OCI-LY1 (cell line): ENCODE measurements around the gene TMEM100.

Experiments used
- H2AFZ ChIP-seq: fragments of 200-600 bp; sonication (generic), shearing (Covaris generic); 2 replicates; pipeline ENCODE4 v1.6.0; 2014; ENCODE audit warnings: antibody characterized with exemption, mild to moderate bottlenecking, low read length
- H3F3A ChIP-seq: fragments of 200-600 bp; sonication (generic), shearing (Covaris generic); 2 replicates; pipeline ENCODE4 v1.6.0; 2014; ENCODE audit warnings: mild to moderate bottlenecking, antibody characterized with exemption, low read length, moderate library complexity; ENCODE audit not compliant: insufficient read depth
- H3K27ac ChIP-seq: fragments of 200-600 bp; sonication (generic); 2 replicates; pipeline ENCODE4 v1.5.1; 2014; ENCODE audit warnings: low read length, mixed run types, mild to moderate bottlenecking, low read depth; ENCODE audit not compliant: poor library complexity, severe bottlenecking
- H3K27me3 ChIP-seq: fragments of 200-600 bp; sonication (generic); 2 replicates; pipeline ENCODE4 v1.6.0; 2014; ENCODE audit warnings: antibody characterized with exemption, mild to moderate bottlenecking, low read length, moderate library complexity; ENCODE audit not compliant: insufficient read depth
- H3K36me3 ChIP-seq: fragments of 200-600 bp; sonication (generic); 2 replicates; pipeline ENCODE4 v1.6.1; 2014; ENCODE audit warnings: mild to moderate bottlenecking, antibody characterized with exemption, low read length, moderate library complexity, mixed read lengths; ENCODE audit not compliant: insufficient read depth
- H3K4me1 ChIP-seq: fragments of 200-600 bp; sonication (generic); 2 replicates; pipeline ENCODE4 v1.5.1; 2014; ENCODE audit warnings: mild to moderate bottlenecking, low read length, moderate library complexity; ENCODE audit not compliant: insufficient read depth, severe bottlenecking
- H3K4me2 ChIP-seq: fragments of 200-600 bp; sonication (generic), shearing (Covaris generic); 2 replicates; pipeline ENCODE4 v1.6.1; 2014; ENCODE audit warnings: low read length
- H3K4me3 ChIP-seq: fragments of 200-600 bp; sonication (generic); 2 replicates; pipeline ENCODE4 v1.5.1; 2014; ENCODE audit warnings: low read length, low read depth, mild to moderate bottlenecking, mixed read lengths; ENCODE audit not compliant: poor library complexity, severe bottlenecking
- H3K79me2 ChIP-seq: fragments of 200-600 bp; shearing (Covaris generic); 2 replicates; pipeline ENCODE4 v1.6.1; 2016; ENCODE audit warnings: mixed run types, low read length, mixed read lengths; ENCODE audit not compliant: insufficient read depth
- H3K9ac ChIP-seq: fragments of 200-600 bp; sonication (generic), shearing (Covaris generic); 2 replicates; pipeline ENCODE4 v1.6.1; 2014; ENCODE audit warnings: mild to moderate bottlenecking, low read length, mixed read lengths
- H3K9me2 ChIP-seq: fragments of 200-600 bp; sonication (generic), shearing (Covaris generic); 2 replicates; pipeline ENCODE4 v1.6.1; 2014; ENCODE audit warnings: low read depth, mild to moderate bottlenecking, low read length, mixed read lengths
- H3K9me3 ChIP-seq: fragments of 200-600 bp; shearing (Covaris generic); 2 replicates; pipeline ENCODE4 v1.6.1; 2014; ENCODE audit warnings: low read length, mixed read lengths
- H4K20me1 ChIP-seq: fragments of 200-600 bp; sonication (generic), shearing (Covaris generic); 2 replicates; pipeline ENCODE4 v1.6.0; 2016; ENCODE audit warnings: mild to moderate bottlenecking, low read length; ENCODE audit not compliant: insufficient read depth
- CTCF ChIP-seq: fragments of 200-600 bp; sonication (generic), shearing (Covaris generic); IDR thresholded peaks from 2 replicates; pipeline ENCODE4 v1.5.1; 2017; ENCODE audit warnings: mild to moderate bottlenecking, antibody characterized with exemption, low read length, moderate library complexity, mixed read lengths
- EZH2 ChIP-seq: fragments of 200-600 bp; sonication (generic), shearing (Covaris generic); IDR thresholded peaks from 2 replicates; pipeline ENCODE4 v1.8.0; 2017; ENCODE audit warnings: borderline replicate concordance, mixed run types, mild to moderate bottlenecking, antibody characterized with exemption, low read length, moderate library complexity, mixed read lengths

TMEM100 gene

GRCh38 chr17:55722016-55722736, 488 bp downstream of the TMEM100 start:
- Histone ChIP-seq H3K79me2 (no peaks in the 10 kb centered on the region), H3K27ac (no peak overlapping the region), H3K9me3 (no peaks in the 10 kb centered on the region), H3K36me3 (no peaks in the 10 kb centered on the region), H3K4me1 (no peaks in the 10 kb centered on the region), H3F3A (no peaks in the 10 kb centered on the region), H3K27me3 (no peaks in the 10 kb centered on the region), H3K9me2 (no peaks in the 10 kb centered on the region), H3K4me2 (no peak overlapping the region), H3K4me3 (no peak overlapping the region), H3K9ac (no peak overlapping the region), H4K20me1 (no peaks in the 10 kb centered on the region), H2AFZ (no peak overlapping the region)
- TF ChIP-seq EZH2 (no peak), CTCF (no peak)

- Histone ChIP-seq H3K4me3 (no peak overlapping the region), H4K20me1 (no peaks in the 10 kb centered on the region), H3K9me2 (no peaks in the 10 kb centered on the region), H3K79me2 (no peaks in the 10 kb centered on the region), H3K4me2 (no peak overlapping the region), H3K4me1 (no peaks in the 10 kb centered on the region), H3K9me3 (no peaks in the 10 kb centered on the region), H3K36me3 (no peaks in the 10 kb centered on the region), H3K27me3 (no peaks in the 10 kb centered on the region), H3K27ac (no peak overlapping the region), H2AFZ (no peak overlapping the region), H3F3A (no peaks in the 10 kb centered on the region), H3K9ac (no peak overlapping the region)
- TF ChIP-seq CTCF (no peak), EZH2 (no peak)
Observed at GRCh38 chr17:55720919-55721836, 1.5 kb downstream of the TMEM100 start.

- H3K9ac ChIP-seq: no peak overlapping the region
- H3K36me3 ChIP-seq: no peaks in the 10 kb centered on the region
- no peaks in the 10 kb centered on the region for H4K20me1 ChIP-seq
- no peak overlapping the region for H3K4me2 ChIP-seq
- H2AFZ ChIP-seq: no peak overlapping the region
- no peaks in the 10 kb centered on the region for H3K4me1 ChIP-seq
- no peaks in the 10 kb centered on the region for H3K9me2 ChIP-seq
- H3K9me3 ChIP-seq: no peaks in the 10 kb centered on the region
- H3K4me3 ChIP-seq: no peak overlapping the region
- H3K79me2 ChIP-seq: no peaks in the 10 kb centered on the region
- H3K27ac ChIP-seq: no peak overlapping the region
- H3K27me3 ChIP-seq: no peaks in the 10 kb centered on the region; the same call in 1 of the 2 replicates
- no peaks in the 10 kb centered on the region for H3F3A ChIP-seq
- TF ChIP-seq EZH2 (no peak), CTCF (peak; percentile 76)
Observed at GRCh38 chr17:55717898-55718735, 4.5 kb downstream of the TMEM100 start.
